CD4-positive, alpha-beta T cell treated with Interleukin-10 for 1 hour (primary cell): Measurements from ENCODE around the gene FAM13C.
"Not testable (repeated sequence)": the region's sequence is repeated elsewhere in the genome, so short reads cannot be mapped to it uniquely, and the experiment has no call there.

Experiments
- DNase-seq: peaks from one replicate; pipeline ENCODE4 v3.0.0-alpha.2; 2020

Gene FAM13C

GRCh38 chr10:59271160-59271559, 91.2 kb downstream of the FAM13C start:
- DNase-seq: no peak

- no peak for DNase-seq
Measured at GRCh38 chr10:59270492-59270891, 91.9 kb downstream of the FAM13C start.

- no peak for DNase-seq
Measured at GRCh38 chr10:59269651-59270050, 92.7 kb downstream of the FAM13C start.

- no peak for DNase-seq
Measured at GRCh38 chr10:59268460-59268859, 93.9 kb downstream of the FAM13C start.

GRCh38 chr10:59266321-59266720, 96.0 kb downstream of the FAM13C start:
- DNase-seq: no peak

GRCh38 chr10:59265141-59265540, 97.2 kb downstream of the FAM13C start:
- DNase-seq: no peak

GRCh38 chr10:59258890-59259289, 103.5 kb downstream of the FAM13C start:
- no peak for DNase-seq

- DNase-seq: no peak
Measured at GRCh38 chr10:59257224-59257623, 105.1 kb downstream of the FAM13C start.

- no peak for DNase-seq
Measured at GRCh38 chr10:59255463-59255862, 106.9 kb downstream of the FAM13C start.

- no peak for DNase-seq
Measured at GRCh38 chr10:59252491-59252890, 109.9 kb downstream of the FAM13C start.

- no peak for DNase-seq
Measured at GRCh38 chr10:59245686-59246085, 116.7 kb downstream of the FAM13C start.

- DNase-seq: no peak
Measured at GRCh38 chr10:59244871-59245270, 117.5 kb downstream of the FAM13C start.

- DNase-seq: no peak
Measured at GRCh38 chr10:59243611-59244195, 118.6 kb downstream of the FAM13C start.

- DNase-seq: no peak
Measured at GRCh38 chr10:59242991-59243390, 119.4 kb downstream of the FAM13C start.

- DNase-seq: no peak
Measured at GRCh38 chr10:59242057-59242456, 120.3 kb downstream of the FAM13C start.

GRCh38 chr10:59240582-59241183, 121.7 kb downstream of the FAM13C start:
- peak; percentile 9 for DNase-seq

GRCh38 chr10:59239108-59239507, 123.2 kb downstream of the FAM13C start:
- not testable (repeated sequence) for DNase-seq

- no peak for DNase-seq
Measured at GRCh38 chr10:59237775-59238174, 124.6 kb downstream of the FAM13C start.

GRCh38 chr10:59236064-59236697, 126.2 kb downstream of the FAM13C start:
- DNase-seq: no peak

GRCh38 chr10:59234816-59235429, 127.4 kb downstream of the FAM13C start:
- DNase-seq: no peak

GRCh38 chr10:59234194-59234593, 128.2 kb downstream of the FAM13C start:
- DNase-seq: no peak

- no peak for DNase-seq
Measured at GRCh38 chr10:59229441-59229840, 132.9 kb downstream of the FAM13C start.

GRCh38 chr10:59227136-59227673, 135.1 kb downstream of the FAM13C start:
- DNase-seq: no peak

GRCh38 chr10:59225211-59225610, 137.1 kb downstream of the FAM13C start:
- DNase-seq: no peak
